ENCODE data around the gene FADS1.
A peak's percentile ranks its signal among the peaks of the same experiment; 100 is the strongest.

Gene FADS1

DNA sequence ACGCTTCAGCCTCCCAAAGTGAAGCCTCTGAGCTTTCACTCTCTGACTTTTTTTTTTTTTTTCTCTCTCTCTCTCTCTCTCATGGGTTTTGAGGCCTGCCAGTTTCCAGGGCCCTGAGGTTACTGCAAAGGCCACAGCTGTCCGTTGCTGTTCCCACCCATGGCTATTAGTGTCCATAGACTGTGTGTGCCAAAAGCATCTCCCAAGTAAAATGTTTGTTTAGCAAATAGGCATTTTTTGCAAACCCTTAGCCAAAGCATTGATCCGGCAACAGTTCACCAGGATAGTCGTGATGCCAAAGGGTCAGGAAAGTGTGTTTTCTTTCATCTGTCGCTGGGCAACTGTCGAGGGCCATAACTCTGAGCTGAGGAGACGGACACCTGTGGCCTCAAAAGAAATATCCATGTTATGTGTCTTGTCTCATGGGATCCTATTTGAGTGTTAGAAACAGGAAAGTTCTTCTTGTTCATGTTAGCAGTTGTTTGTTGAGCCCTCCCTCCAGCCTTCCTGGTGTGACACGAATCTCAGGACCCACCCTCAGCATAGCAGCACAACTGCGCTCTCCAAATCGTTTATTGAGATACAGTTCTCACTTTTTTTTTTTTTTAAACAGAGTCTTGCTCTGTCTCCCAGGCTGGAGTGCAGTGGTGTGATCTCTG, 29.7 kb upstream of the FADS1 start:
- DNase-seq (ENCODE audit: low read depth in 4 of 4, low spot score in 1 of 4): no peak

GRCh38 chr11:61844909-61845565, 28.2 kb upstream of the FADS1 start:
- DNase-seq (ENCODE audit: low read depth in 4 of 4, low spot score in 1 of 4): no peak

DNA sequence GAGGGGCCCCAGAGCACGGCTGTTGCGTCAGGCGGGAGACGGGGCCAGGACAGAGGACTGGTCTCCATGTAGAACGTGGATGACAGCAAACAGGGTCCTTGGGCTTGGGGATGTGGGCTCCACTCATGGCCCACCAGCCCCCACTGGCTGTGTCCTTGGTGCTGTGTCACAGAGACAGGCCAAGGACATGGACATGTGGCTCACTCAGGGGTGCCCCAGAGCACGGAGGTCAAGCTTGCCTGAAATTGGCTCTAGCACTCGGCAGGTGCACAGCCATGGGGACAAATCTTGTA, 25.7 kb upstream of the FADS1 start:
- no peak for DNase-seq (ENCODE audit: low read depth in 4 of 4, low spot score in 1 of 4)

DNA sequence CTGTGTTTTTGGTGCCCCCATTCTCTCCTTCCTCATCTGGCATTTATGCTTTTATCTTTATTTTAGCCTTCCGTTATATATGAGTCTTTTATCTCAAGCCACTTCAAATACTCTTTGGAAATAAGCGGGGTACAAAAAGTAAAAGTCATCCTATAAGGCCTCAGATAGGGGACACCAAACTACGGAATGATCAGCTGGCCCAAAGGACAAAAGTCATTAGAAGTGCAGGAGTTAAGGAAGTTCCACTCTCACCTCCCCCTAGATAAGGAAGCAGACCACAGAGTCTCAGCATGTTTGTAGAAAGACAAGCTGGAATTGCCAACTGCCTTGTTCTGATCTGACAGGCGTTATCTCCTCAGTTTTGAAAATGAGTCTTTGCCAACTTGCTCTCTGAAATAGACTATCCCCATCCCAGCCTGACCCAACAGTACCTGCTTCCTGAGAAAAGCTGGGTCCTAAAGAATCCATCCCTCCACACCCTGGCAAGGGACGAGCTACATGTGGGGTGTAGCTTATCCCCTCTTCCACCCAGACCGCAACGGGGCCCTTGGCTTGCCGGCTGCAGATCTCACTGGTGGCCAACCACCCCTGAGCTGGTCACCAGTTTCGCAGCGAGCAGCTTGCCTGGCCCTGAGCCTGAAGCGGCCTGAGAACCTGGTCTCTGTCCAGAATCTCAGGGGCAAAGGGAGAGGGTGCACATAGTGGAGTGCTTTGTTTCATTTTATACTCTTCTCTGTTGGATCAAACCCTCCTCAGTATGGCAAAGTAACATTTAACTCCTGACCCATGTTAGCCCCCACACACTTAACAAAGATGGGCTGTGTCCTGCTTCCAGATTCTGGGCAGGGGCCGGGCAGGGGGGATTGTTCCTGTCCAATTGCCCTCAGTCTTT, 25.1 kb upstream of the FADS1 start:
- DNase-seq (ENCODE audit: low read depth in 4 of 4, low spot score in 1 of 4): no peak

DNA sequence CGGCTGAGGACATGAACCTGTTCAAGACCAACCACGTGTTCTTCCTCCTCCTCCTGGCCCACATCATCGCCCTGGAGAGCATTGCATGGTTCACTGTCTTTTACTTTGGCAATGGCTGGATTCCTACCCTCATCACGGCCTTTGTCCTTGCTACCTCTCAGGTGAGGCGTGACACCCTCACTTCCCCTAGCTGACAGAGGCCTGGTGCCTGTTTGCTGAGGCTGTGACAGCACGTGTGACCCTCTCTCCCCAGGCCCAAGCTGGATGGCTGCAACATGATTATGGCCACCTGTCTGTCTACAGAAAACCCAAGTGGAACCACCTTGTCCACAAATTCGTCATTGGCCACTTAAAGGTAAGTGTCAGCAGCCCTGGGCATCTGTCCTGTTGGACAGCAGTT, 23.6 kb upstream of the FADS1 start:
- no peak for DNase-seq (ENCODE audit: low read depth in 4 of 4, low spot score in 1 of 4)

GRCh38 chr11:61839742-61840141, 22.9 kb upstream of the FADS1 start:
- DNase-seq (ENCODE audit: low read depth in 4 of 4, low spot score in 1 of 4): no peak

DNA sequence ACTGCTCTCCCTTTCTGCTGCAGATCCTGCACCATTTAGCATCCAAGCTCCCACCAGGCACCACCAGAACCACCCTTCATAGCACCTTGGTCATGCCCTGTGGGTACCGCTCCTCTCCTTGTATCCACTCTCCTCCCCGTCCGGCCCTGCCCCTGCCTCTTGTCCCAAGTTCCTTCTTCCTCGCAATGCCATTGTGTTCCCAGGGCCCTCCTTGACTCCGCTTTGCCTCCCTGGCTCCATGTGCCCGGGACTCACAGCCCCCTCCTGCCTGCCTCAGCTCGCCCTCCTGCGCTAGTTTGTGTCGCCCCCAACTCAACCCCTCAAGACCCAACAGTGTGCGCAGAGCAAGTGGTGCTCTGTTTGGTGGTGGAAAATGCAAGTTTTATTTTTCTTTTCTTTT, 22.1 kb upstream of the FADS1 start:
- no peak for DNase-seq (ENCODE audit: low read depth in 4 of 4, low spot score in 1 of 4)

GRCh38 chr11:61838501-61838900, 21.7 kb upstream of the FADS1 start:
- no peak for DNase-seq (ENCODE audit: low read depth in 4 of 4, low spot score in 1 of 4)

GRCh38 chr11:61837411-61838005, 20.7 kb upstream of the FADS1 start:
- DNase-seq (ENCODE audit: low read depth in 4 of 4, low spot score in 1 of 4): no peak

DNA sequence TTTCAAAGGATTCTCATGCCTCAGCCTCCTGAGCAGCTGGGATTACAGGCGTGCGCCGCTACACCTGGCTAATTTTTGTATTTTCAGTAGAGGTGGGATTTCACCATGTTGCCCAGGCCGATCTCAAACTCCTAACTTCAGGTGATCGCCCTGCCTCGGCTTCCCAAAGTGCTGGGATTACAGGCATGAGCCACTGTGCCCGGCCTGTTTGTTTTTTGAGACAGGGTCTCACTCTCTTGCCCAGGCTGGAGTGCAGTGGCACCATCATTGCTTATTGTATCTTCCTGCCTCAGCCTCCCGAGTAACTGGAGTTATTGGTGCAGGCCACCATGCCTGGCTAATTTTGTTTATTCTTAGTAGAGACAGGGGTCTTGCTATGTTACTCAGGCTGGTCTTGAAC, 19.4 kb upstream of the FADS1 start:
- no peak for DNase-seq (ENCODE audit: low read depth in 4 of 4, low spot score in 1 of 4)

- DNase-seq (ENCODE audit: low read depth in 4 of 4, low spot score in 1 of 4): peak in 1 of 4 experiments; percentile 29
Observed at GRCh38 chr11:61834278-61835048, 17.7 kb upstream of the FADS1 start.

DNA sequence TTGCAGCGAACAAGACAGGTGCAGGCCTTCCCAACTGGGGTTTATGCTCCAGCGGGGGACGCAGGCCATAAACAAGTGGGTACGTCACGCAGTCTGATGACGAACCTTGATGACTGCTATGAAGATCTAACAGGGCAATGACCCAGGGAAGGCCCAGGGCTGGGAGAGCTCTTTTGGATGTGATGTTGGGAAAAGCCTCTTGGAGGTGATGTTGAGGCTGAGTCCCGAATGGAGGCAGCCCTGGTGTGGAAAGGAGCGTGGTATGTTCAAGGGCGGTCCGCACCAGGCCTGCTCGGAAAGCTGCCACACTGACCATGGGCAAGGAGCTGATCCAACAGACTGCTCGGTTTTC, 17.1 kb upstream of the FADS1 start:
- DNase-seq (ENCODE audit: low read depth in 4 of 4, low spot score in 1 of 4): no peak

DNA sequence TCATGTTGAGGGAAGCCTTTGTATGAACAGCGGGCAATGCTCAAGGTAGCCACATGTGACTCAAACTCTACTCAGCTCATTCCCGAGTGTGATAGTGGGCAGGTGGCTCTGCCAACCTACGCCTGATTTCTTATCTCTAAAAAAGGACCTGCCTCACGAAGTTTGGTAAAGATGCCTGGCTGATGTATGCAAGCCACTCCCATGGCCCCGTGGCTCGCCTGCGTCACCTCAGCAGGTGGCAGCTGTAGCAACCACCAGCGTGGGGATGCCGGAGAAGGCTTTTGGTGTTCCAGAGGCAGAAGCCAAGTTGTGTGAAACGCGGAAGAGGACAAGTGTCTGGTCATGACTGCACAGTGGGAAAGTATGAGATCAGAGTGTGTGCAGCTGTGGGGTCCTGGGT, 16.7 kb upstream of the FADS1 start:
- DNase-seq (ENCODE audit: low read depth in 4 of 4, low spot score in 1 of 4): no peak

GRCh38 chr11:61832754-61833153, 16.0 kb upstream of the FADS1 start:
- DNase-seq (ENCODE audit: low read depth in 4 of 4, low spot score in 1 of 4): no peak

DNA sequence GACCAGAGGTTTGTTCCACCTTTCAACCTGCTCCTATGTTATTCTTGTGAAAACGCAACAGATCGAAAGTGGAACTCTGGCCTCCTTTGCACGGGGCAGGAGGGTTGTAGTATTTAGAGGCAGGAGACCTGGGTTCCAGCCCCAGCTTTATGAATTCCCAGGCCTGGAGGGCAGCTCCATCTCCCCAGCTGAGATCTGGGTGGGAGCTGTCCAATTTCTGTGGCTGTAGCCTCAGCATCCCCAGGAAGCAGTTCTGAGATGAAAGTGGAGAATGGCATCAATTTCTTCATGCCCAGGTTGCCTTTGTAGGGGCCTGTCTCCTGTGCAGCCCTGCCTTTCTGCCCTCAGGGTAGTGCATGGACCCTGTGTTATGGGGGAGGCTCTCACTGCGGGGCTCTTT, 15.4 kb upstream of the FADS1 start:
- DNase-seq (ENCODE audit: low read depth in 4 of 4, low spot score in 1 of 4): no peak

DNA sequence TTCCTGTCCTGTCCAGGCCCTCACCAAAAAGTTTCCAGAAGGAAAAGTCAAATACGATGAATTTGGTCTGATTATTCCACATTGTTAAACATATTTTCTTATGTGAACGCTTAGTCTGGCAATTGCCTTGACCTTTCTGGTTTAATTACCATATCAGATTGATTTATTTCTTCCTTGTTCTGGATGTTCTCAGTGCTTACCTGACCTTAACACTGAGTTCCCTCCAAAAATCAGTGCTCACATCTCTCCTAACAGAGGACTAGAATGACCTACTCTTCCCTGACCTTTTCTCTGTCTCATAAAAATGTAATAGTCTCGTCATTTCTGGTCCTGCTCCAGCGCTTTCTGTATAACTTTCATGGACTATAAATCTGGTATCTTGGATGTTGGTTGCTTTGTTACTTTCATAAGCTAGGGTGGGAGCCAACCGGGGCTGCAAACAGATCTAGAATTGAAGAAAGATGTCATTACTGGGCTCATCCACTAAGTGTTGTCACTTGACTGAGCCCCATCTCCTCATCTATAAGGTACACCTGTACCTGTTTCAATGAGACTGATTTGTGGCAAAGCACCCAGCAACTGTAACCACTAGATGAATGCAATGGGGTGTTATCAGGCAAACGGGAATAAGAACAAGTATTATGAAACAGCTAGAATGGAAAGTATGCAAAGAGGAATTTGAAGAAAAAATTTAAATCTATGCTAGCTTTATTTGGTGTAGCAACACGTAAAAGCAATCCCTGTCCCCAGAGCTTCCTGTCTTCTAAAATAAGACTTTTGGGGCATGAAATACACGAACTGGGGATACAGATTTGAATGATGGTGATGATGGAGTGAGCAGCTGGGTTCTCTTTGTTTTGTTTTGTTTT, 13.7 kb upstream of the FADS1 start:
- DNase-seq (ENCODE audit: low read depth in 4 of 4, low spot score in 1 of 4): no peak

DNA sequence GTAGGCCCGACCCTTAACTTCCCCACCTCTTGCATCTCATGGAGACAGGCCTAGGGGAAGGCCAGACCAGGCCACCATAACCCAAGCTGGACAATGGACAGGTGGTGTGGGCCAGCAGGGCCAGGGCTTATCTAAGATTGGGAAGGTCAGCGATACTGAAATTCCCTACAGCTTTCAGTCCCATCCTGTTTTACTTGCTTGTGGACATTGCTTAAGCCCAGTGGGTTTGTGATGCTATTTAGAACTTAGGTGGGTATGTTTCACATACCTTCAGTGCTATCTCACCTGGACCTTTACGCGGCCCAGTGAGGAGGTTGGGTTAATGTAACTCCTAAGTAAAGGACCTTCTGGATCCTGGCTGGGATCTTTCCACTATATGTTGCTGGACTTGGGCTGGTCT, 13.0 kb upstream of the FADS1 start:
- no peak for DNase-seq (ENCODE audit: low read depth in 4 of 4, low spot score in 1 of 4)

- DNase-seq (ENCODE audit: low read depth in 4 of 4, low spot score in 1 of 4): no peak
Observed at GRCh38 chr11:61828629-61829407, 12.0 kb upstream of the FADS1 start.

DNA sequence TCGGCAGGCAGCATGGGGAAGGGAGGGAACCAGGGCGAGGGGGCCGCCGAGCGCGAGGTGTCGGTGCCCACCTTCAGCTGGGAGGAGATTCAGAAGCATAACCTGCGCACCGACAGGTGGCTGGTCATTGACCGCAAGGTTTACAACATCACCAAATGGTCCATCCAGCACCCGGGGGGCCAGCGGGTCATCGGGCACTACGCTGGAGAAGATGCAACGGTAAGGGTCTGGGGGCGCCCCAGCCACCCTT, 11.5 kb upstream of the FADS1 start:
- no peak for DNase-seq (ENCODE audit: low read depth in 4 of 4, low spot score in 1 of 4)
